ENCODE data around the gene ENDOU. TPM values are rescaled to one million over a fixed set of nuclear protein-coding genes. Genes with fewer than 3 reads are reported as not detected.

The ENDOU gene
- total RNA-seq, 1 donor from 2014 or later, result 20.8 TPM

GRCh38 chr12:47757840-47758583, 32.7 kb upstream of the ENDOU start:
- DNase-seq, result no peak

- no peak for DNase-seq
Measured at GRCh38 chr12:47757364-47757839, 32.1 kb upstream of the ENDOU start.

GRCh38 chr12:47755655-47756562, 30.6 kb upstream of the ENDOU start:
- DNase-seq, result no peak

GRCh38 chr12:47754881-47755280, 29.6 kb upstream of the ENDOU start:
- no peak for DNase-seq

- no peak for DNase-seq
Measured at GRCh38 chr12:47754126-47754525, 28.8 kb upstream of the ENDOU start.

- DNase-seq, result no peak
Measured at GRCh38 chr12:47753021-47754001, 28.0 kb upstream of the ENDOU start.

- DNase-seq, result peak; percentile 40
Measured at GRCh38 chr12:47752552-47752951, 27.3 kb upstream of the ENDOU start.

DNA sequence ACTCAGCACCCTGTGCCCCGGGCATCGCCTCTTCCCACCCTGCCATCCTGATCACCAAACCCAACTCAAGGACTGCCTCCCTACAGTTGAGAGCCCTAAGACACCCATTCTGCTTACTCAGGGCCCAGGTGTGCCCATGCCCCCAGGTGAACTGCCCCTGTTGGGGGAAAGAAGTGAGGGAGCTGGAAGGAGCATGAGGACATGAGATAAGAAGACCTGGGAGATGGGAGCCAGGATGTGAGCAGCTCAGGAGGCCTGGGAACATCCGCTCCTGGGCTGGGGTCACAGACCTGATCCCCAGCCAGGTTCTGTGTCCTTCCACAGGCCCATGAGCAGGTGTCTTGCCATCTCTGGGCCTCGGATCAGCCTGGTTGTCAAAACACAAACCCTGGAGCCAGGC, 26.8 kb upstream of the ENDOU start:
- DNase-seq, result no peak

- DNase-seq, result no peak
Measured at GRCh38 chr12:47751561-47751960, 26.3 kb upstream of the ENDOU start.

- no peak for DNase-seq
Measured at GRCh38 chr12:47750916-47751470, 25.7 kb upstream of the ENDOU start.

GRCh38 chr12:47750229-47750798, 25.0 kb upstream of the ENDOU start:
- no peak for DNase-seq

- DNase-seq, result no peak
Measured at GRCh38 chr12:47748899-47749298, 23.6 kb upstream of the ENDOU start.

DNA sequence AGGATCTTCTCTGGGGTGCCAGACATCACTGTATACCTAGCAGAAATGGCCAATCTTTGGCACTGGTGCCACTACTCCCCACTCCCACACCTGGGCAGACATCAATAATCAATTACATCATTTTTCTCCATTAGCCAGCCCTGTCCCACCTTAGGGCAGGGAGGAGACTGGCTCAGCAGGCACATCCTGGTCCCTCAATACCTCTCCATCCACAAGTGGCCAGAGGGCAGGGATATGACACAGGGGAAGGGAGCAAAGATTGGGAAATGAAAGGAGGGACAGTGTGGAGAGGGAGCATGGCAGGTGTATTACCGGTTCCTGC, 23.2 kb upstream of the ENDOU start:
- DNase-seq, result no peak

DNA sequence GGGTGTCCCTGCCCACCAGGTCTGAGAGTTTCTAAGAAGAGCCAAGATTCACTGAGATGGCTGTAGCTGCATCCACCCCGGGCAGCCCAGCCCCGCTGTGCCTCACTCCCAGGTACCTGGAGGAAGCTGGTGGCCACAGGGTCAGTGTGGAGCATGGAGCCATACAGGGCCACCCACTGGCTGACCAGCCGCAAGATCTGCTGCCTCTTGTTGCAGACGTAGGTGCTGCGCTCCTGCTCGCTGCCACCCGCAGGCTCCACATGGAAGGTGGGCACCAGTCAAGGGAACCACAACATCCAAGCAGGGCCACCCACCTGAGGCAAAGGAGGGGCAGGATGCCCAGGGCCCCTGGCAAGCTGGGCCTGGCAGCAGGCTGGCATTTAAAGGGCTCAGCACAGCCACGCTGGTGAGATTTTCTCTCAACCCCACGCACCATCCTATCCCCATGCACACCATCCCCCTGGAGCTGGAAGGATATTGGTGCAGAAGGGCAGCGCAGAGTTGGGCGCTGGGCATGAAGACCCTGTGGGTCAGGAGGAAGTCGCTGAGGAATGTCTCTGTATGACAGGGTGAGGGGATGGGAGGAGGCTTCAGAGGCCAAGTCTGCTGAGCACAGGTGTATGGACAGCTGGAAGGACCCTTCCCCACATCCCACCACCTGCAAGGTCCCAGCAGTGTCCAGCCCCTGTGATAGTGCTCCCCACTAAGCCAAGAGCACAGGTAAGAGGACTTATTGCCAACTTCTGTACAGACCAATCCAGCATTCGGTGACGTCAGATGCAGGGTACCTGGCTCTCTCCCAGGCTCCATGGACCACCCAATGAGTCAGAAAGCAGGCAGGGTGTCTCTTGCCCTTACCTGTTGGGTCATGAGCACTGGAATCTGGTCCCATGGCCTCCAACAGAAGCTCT, 22.6 kb upstream of the ENDOU start:
- no peak for DNase-seq

GRCh38 chr12:47747126-47747525, 21.8 kb upstream of the ENDOU start:
- no peak for DNase-seq

- no peak for DNase-seq
Measured at GRCh38 chr12:47746523-47746922, 21.2 kb upstream of the ENDOU start.

DNA sequence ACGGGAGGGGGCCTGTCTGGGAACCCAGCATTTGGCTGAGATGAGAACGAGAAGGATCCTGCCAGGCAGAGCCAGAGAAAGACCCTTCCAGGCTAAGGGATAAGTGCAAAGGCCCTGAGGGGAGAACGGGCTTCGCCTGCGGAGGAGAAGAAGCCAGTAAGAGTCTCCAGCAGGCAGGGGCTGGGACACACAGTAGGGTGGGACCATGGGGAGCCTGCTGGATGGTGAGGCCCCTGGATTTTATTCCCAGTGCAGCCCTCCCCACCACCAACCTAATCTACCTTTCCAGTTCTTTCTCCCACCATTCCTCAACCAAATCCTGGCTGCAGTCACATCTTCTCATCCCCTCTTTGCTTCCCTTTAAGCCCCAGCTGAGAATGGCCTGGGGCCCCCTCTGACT, 20.8 kb upstream of the ENDOU start:
- DNase-seq, result no peak

GRCh38 chr12:47745485-47746041, 20.3 kb upstream of the ENDOU start:
- DNase-seq, result no peak

DNA sequence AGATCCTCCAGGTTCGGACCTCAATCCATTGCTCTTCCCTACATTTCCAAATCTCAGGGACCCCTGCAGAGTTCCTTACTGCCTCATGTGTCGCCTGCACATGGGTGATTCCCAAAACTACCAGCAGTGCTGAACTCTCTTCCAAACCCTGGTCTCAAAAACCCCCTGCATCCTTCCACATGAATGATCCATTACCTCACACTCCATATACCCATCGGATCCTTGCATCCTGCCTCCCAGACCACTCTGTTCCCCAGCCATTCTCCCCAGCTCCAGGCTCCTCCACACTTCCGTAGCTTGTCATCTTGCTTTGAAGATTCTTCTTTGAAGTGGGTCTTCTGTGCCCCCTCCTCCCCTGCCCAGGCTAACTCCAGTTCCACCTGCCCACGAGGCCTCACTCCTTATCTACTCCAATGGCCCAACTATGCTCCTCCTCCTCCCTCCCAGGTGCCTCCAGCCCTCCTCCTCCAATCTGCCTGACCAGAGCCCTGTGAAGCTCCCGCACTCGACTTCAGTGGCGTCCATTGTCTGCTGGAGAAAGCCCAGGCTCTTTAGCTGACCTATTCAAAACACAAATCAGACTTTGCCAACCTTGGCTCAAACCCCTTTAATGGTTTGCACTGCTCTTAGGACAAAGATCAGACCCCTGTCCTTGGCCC, 19.6 kb upstream of the ENDOU start:
- no peak for DNase-seq
